HEK293T (cell line): ENCODE measurements around the gene FLACC1.

Source experiments
- CTCF ChIA-PET: fragments of 350-600 bp; formaldehyde crosslinking; extraction: SDS; loops from one replicate; lab custom pipeline; 2021; ENCODE audit warnings: antibody characterized with exemption, inconsistent platforms; lab: Yijun Ruan, JAX
- POLR2A ChIA-PET: fragments of 350-600 bp; formaldehyde crosslinking; extraction: SDS; loops from one replicate; lab custom pipeline; 2020; ENCODE audit warnings: antibody characterized with exemption, inconsistent platforms; lab: Yijun Ruan, JAX
- DNase-seq: peaks from one replicate; pipeline ENCODE4 v3.0.0; 2012; ENCODE audit warnings: mixed read lengths; ENCODE audit errors: extremely low spot score
- ARNT ChIP-seq: fragments of 450-650 bp; IDR thresholded peaks from 2 replicates; pipeline ENCODE4 v1.6.1; 2017; ENCODE audit warnings: mild to moderate bottlenecking
- BHLHE40 ChIP-seq: fragments of 450-650 bp; IDR thresholded peaks from 2 replicates; pipeline ENCODE4 v1.6.1; 2016; ENCODE audit warnings: mild to moderate bottlenecking, moderate library complexity, borderline replicate concordance
- CTBP1 ChIP-seq: fragments of 450-650 bp; IDR thresholded peaks from 2 replicates; pipeline ENCODE4 v1.6.1; 2016; ENCODE audit warnings: borderline replicate concordance
- ELF4 ChIP-seq: fragments of 450-650 bp; IDR thresholded peaks from 2 replicates; pipeline ENCODE4 v1.6.1; 2017; ENCODE audit warnings: antibody characterized with exemption
- FOXA1 ChIP-seq: fragments of 450-650 bp; IDR thresholded peaks from 2 replicates; pipeline ENCODE4 v1.6.1; 2016; ENCODE audit warnings: mild to moderate bottlenecking
- FOXK2 ChIP-seq: fragments of 450-650 bp; IDR thresholded peaks from 2 replicates; pipeline ENCODE4 v1.6.1; 2016; ENCODE audit warnings: mild to moderate bottlenecking
- FOXM1 ChIP-seq: fragments of 450-650 bp; IDR thresholded peaks from 2 replicates; pipeline ENCODE4 v1.6.1; 2017; ENCODE audit warnings: mild to moderate bottlenecking, borderline replicate concordance
- HDGF ChIP-seq: fragments of 450-650 bp; IDR thresholded peaks from 2 replicates; pipeline ENCODE4 v1.6.1; 2017; ENCODE audit warnings: antibody characterized with exemption, borderline replicate concordance
- L3MBTL2 ChIP-seq: fragments of 450-650 bp; conservative IDR thresholded peaks from 2 replicates; pipeline ENCODE4 v1.6.1; 2016; ENCODE audit warnings: mild to moderate bottlenecking
- LEF1 ChIP-seq: fragments of 450-650 bp; IDR thresholded peaks from 2 replicates; pipeline ENCODE4 v1.6.1; 2017; ENCODE audit warnings: mild to moderate bottlenecking, borderline replicate concordance
- NFRKB ChIP-seq: fragments of 450-650 bp; IDR thresholded peaks from 2 replicates; pipeline ENCODE4 v1.6.1; 2016; ENCODE audit warnings: mild to moderate bottlenecking, moderate library complexity
- PKNOX1 ChIP-seq: fragments of 450-650 bp; IDR thresholded peaks from 2 replicates; pipeline ENCODE4 v1.6.1; 2016
- SP1 ChIP-seq: fragments of 450-650 bp; IDR thresholded peaks from 2 replicates; pipeline ENCODE4 v1.6.1; 2017
- SUZ12 ChIP-seq: fragments of 450-650 bp; IDR thresholded peaks from 2 replicates; pipeline ENCODE4 v1.6.1; 2016; ENCODE audit warnings: mild to moderate bottlenecking
- TARDBP ChIP-seq: fragments of 450-650 bp; IDR thresholded peaks from 2 replicates; pipeline ENCODE4 v1.6.1; 2016
- ZNF384 ChIP-seq: fragments of 450-650 bp; IDR thresholded peaks from 2 replicates; pipeline ENCODE4 v1.6.1; 2016

Gene FLACC1

GRCh38 chr2:201358684-201359083 lies 1.5 kb upstream of the FLACC1 start:
- TF ChIP-seq FOXK2 = no peak
- TF ChIP-seq ARNT = no peak
- no peak for TF ChIP-seq SUZ12
- TF ChIP-seq PKNOX1 = no peak
- TF ChIP-seq BHLHE40 = no peak
- TF ChIP-seq CTBP1 = no peak
- no peak for TF ChIP-seq ELF4
- no peak for TF ChIP-seq L3MBTL2
- POLR2A ChIA-PET = no interaction called here
- CTCF ChIA-PET = no interaction called here
- no peak for DNase-seq

- CTCF ChIA-PET = no interaction called here
- no peak for DNase-seq
- no peak for TF ChIP-seq SP1
- no peak for TF ChIP-seq FOXA1
- no peak for TF ChIP-seq CTBP1
- no peak for TF ChIP-seq BHLHE40
- TF ChIP-seq L3MBTL2 = no peak
- no peak for TF ChIP-seq NFRKB
- no peak for TF ChIP-seq HDGF
- TF ChIP-seq ARNT = no peak
- no peak for TF ChIP-seq TARDBP
- TF ChIP-seq PKNOX1 = no peak
- no peak for TF ChIP-seq FOXK2
- no peak for TF ChIP-seq LEF1
- no peak for TF ChIP-seq ZNF384
- TF ChIP-seq ELF4 = no peak
- TF ChIP-seq FOXM1 = no peak
- no peak for TF ChIP-seq SUZ12
- POLR2A ChIA-PET = no interaction called here
Observed at GRCh38 chr2:201353116-201353515, 4.0 kb downstream of the FLACC1 start.

- TF ChIP-seq NFRKB (no peak), FOXM1 (no peak), FOXA1 (no peak), ELF4 (no peak), BHLHE40 (no peak), FOXK2 (no peak), TARDBP (no peak), CTBP1 (no peak), SUZ12 (no peak), ARNT (no peak)
- no peak for DNase-seq
- ChIA-PET CTCF (interaction anchor here (0.6 to 1.0 kb wide), 2 partner anchors 449 to 688 kb away, joined by 3 read pairs; no protein-coding TSS in a partner anchor), POLR2A (no interaction called here)
Observed at GRCh38 chr2:201350879-201351278, 6.3 kb downstream of the FLACC1 start.

- DNase-seq = no peak
- no peak for TF ChIP-seq PKNOX1
- TF ChIP-seq L3MBTL2 = no peak
- no peak for TF ChIP-seq NFRKB
- TF ChIP-seq ZNF384 = no peak
- TF ChIP-seq ELF4 = no peak
- no peak for TF ChIP-seq FOXK2
- ChIA-PET CTCF (no interaction called here), POLR2A (no interaction called here)
Observed at GRCh38 chr2:201349601-201350000, 7.5 kb downstream of the FLACC1 start.

GRCh38 chr2:201348758-201349157 lies 8.4 kb downstream of the FLACC1 start:
- TF ChIP-seq ELF4 (no peak), HDGF (no peak)
- no peak for DNase-seq
- CTCF ChIA-PET = no interaction called here
- POLR2A ChIA-PET = no interaction called here

- no peak for DNase-seq
- POLR2A ChIA-PET = no interaction called here
- CTCF ChIA-PET = no interaction called here
- TF ChIP-seq FOXK2 (no peak), CTBP1 (no peak), SP1 (no peak), HDGF (no peak), TARDBP (no peak), SUZ12 (no peak), FOXM1 (no peak)
Observed at GRCh38 chr2:201347138-201347537, 10.0 kb downstream of the FLACC1 start.

GRCh38 chr2:201345625-201346213 lies 11.4 kb downstream of the FLACC1 start:
- no peak for DNase-seq
- CTCF ChIA-PET = no interaction called here
- POLR2A ChIA-PET = no interaction called here
- no peak for TF ChIP-seq TARDBP
- TF ChIP-seq BHLHE40 = no peak
- no peak for TF ChIP-seq L3MBTL2
- no peak for TF ChIP-seq SUZ12
- TF ChIP-seq ELF4 = no peak
- TF ChIP-seq SP1 = no peak
- no peak for TF ChIP-seq PKNOX1
- no peak for TF ChIP-seq CTBP1
- TF ChIP-seq ARNT = no peak
- TF ChIP-seq NFRKB = no peak
- TF ChIP-seq FOXM1 = no peak
- TF ChIP-seq ZNF384 = no peak
- no peak for TF ChIP-seq HDGF
- no peak for TF ChIP-seq LEF1
- TF ChIP-seq FOXK2 = no peak
- no peak for TF ChIP-seq FOXA1
